Prostate gland (tissue), 2 donors: ENCODE measurements around the gene RBM22.

Source experiments
- POLR2A ChIP-seq: fragments of 450-650 bp; IDR thresholded peaks from one replicate; pipeline ENCODE4 v1.6.1; 2016; ENCODE audit warnings: antibody characterized with exemption, mild to moderate bottlenecking
- TF ChIP-seq, protein P1 (sequence below), 4 experiments: fragments of 200-600 bp in 2 of 4; fragments of 450-650 bp in 2 of 4; sonication (generic) in 2 of 4; IDR thresholded peaks; 1 replicate in 3 of 4; 2 replicates in 1 of 4; pipeline ENCODE4 v1.5.1; 2016 to 2019; ENCODE audit warnings: antibody characterized with exemption in 4 of 4, mild to moderate bottlenecking in 2 of 4, moderate library complexity in 2 of 4

DNA sequence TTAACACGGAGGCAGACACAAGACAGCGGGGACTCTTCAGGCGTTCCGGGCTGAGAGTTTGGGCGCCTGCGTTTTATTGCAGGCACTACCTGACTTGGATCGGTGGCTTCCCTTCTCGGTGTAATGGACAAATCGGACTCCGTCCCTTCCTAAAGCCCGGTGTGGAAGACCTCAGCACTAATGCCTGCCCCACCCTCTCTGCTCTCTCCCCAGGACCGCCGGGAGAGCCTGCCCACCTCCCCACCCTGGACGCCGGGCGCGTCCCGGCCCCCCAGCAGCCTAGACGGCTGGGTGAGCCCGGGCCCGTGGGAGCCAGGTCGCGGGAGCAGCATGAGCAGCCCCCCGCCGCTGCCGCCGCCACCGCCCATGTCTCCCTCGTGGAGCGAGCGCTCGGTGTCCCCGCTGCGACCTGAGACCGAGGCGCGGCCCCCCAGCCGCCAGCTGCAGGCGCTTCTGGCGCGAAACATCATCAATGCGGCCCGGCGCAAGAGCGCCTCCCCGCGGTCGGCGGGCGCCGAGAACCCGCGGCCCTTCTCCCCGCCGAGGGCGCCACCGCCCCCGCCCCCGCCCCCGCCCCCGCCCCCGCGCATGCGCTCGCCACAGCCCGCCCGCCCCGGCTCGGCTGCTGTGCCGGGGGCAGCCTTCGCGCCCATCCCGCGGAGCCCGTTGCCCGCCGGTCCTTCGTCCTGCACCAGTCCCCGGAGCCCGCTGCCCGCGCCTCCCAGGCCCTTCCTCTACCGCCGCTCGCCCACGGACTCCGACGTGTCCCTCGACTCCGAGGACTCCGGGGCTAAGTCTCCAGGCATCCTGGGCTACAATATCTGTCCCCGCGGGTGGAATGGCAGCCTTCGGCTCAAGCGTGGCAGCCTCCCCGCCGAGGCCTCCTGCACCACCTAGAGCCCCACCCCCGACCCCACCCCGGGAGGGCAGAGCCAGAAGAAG lies 44.4 kb downstream of the RBM22 start:
- TF ChIP-seq, protein P1, sequence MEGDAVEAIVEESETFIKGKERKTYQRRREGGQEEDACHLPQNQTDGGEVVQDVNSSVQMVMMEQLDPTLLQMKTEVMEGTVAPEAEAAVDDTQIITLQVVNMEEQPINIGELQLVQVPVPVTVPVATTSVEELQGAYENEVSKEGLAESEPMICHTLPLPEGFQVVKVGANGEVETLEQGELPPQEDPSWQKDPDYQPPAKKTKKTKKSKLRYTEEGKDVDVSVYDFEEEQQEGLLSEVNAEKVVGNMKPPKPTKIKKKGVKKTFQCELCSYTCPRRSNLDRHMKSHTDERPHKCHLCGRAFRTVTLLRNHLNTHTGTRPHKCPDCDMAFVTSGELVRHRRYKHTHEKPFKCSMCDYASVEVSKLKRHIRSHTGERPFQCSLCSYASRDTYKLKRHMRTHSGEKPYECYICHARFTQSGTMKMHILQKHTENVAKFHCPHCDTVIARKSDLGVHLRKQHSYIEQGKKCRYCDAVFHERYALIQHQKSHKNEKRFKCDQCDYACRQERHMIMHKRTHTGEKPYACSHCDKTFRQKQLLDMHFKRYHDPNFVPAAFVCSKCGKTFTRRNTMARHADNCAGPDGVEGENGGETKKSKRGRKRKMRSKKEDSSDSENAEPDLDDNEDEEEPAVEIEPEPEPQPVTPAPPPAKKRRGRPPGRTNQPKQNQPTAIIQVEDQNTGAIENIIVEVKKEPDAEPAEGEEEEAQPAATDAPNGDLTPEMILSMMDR (IDR thresholded peaks at IDR 0.05): peak; percentile 67 to 81 (median 74)
- TF ChIP-seq POLR2A: no peak
